Activated CD8-positive, alpha-beta memory T cell treated with anti-CD3 and anti-CD28 coated beads, Interleukin-2, amount 10 ng/mL, durations not matched to agents 7 days and 5 days (primary cell): ENCODE results near the gene ADPGK. TPM values are rescaled to one million over a fixed set of nuclear protein-coding genes. Genes with fewer than 3 reads are reported as not detected.
"Not testable (repeated sequence)": the region's sequence is repeated elsewhere in the genome, so short reads cannot be mapped to it uniquely, and the experiment has no call there.

Source experiments
- ATAC-seq: fragments of 150-1000 bp; cut with Tn5 transposase; one replicate; pipeline ENCODE4 v1.10.0; 2021; ENCODE audit warnings: moderate library complexity
- CTCF ChIA-PET: fragments of 350-600 bp; sonication (Branson Sonifier 250); formaldehyde crosslinking; loops from one replicate; lab custom pipeline; 2021; ENCODE audit warnings: antibody characterized with exemption; lab: Charles Lee
- DNase-seq: peaks from one replicate; pipeline ENCODE4 v3.0.0-alpha.2; 2020
- H3K27ac Mint-ChIP-seq: one replicate; pipeline ENCODE4 v1.8.0; 2021; ENCODE audit warnings: mild to moderate bottlenecking, mixed read lengths
- H3K27me3 Mint-ChIP-seq: one replicate; pipeline ENCODE4 v1.8.0; 2021; ENCODE audit warnings: mixed read lengths
- H3K36me3 Mint-ChIP-seq: one replicate; pipeline ENCODE4 v1.8.0; 2021; ENCODE audit warnings: mild to moderate bottlenecking, mixed read lengths
- H3K4me1 Mint-ChIP-seq: one replicate; pipeline ENCODE4 v1.8.0; 2021; ENCODE audit warnings: mixed read lengths
- H3K4me3 Mint-ChIP-seq: one replicate; pipeline ENCODE4 v1.8.0; 2021; ENCODE audit warnings: mild to moderate bottlenecking, moderate library complexity, mixed read lengths
- H3K9me3 Mint-ChIP-seq: one replicate; pipeline ENCODE4 v1.8.0; 2022; ENCODE audit warnings: low read depth, mixed read lengths
- total RNA-seq, 2 experiments: library from RNA; stranded (reverse); gene quantifications; one replicate each; pipeline ENCODE4 v1.2.3, GENCODE V29; 2021

ADPGK gene
- total RNA-seq, result 10 to 100 TPM; 67.8 to 76.5 TPM

GRCh38 chr15:72783640-72784455 is at the start of gene ADPGK:
Gene ADPGK (minus strand): TSS chr15:72783758. CDS start chr15:72783691, 67 bp downstream.
- ATAC-seq, result peak; percentile 82
- H3K4me1 Mint-ChIP-seq, result peaks cover 78% of the 10 kb centered on the region
- peak within 1 kb of the TSS; percentile 94 for H3K27ac Mint-ChIP-seq
- no peaks in the 10 kb centered on the region for H3K27me3 Mint-ChIP-seq
- peak; percentile 93 for DNase-seq
- H3K4me3 Mint-ChIP-seq, result peak within 1 kb of the TSS; percentile 93
- no peaks in the 10 kb centered on the region for H3K9me3 Mint-ChIP-seq
- peaks cover 32% of the 10 kb centered on the region for H3K36me3 Mint-ChIP-seq
- CTCF ChIA-PET, result interaction anchor here (0.7 to 5.4 kb wide), 7 partner anchors 10 to 300 kb away, joined by 3 to 34 read pairs (median 4); no protein-coding TSS in a partner anchor

GRCh38 chr15:72827226-72827625 is 43.7 kb upstream of the ADPGK start:
- H3K4me1 Mint-ChIP-seq, result no peaks in the 10 kb centered on the region
- CTCF ChIA-PET, result interaction anchor here (1.2 to 1.3 kb wide), 2 partner anchors 15 to 27 kb away, joined by 3 read pairs; no protein-coding TSS in a partner anchor

GRCh38 chr15:72826611-72827010 is 43.1 kb upstream of the ADPGK start:
- DNase-seq, result no peak
- Mint-ChIP-seq H3K4me3 (no peak overlapping the region), H3K27ac (no peak overlapping the region), H3K9me3 (no peaks in the 10 kb centered on the region), H3K36me3 (no peaks in the 10 kb centered on the region), H3K27me3 (peaks cover 24% of the 10 kb centered on the region), H3K4me1 (no peaks in the 10 kb centered on the region)
- ATAC-seq, result no peak
- CTCF ChIA-PET, result no interaction called here

More at GRCh38 chr15:72827226-72827625, 43.7 kb upstream of the ADPGK start:
- no peak overlapping the region for H3K27ac Mint-ChIP-seq
- DNase-seq (no peak), ATAC-seq (no peak)
- no peak overlapping the region for H3K4me3 Mint-ChIP-seq
- H3K9me3 Mint-ChIP-seq, result no peaks in the 10 kb centered on the region
- no peaks in the 10 kb centered on the region for H3K36me3 Mint-ChIP-seq
- H3K27me3 Mint-ChIP-seq, result peaks cover 29% of the 10 kb centered on the region

GRCh38 chr15:72825829-72826228 is 42.3 kb upstream of the ADPGK start:
- Mint-ChIP-seq H3K36me3 (no peaks in the 10 kb centered on the region), H3K4me3 (no peak overlapping the region), H3K9me3 (no peaks in the 10 kb centered on the region), H3K27ac (no peak overlapping the region), H3K27me3 (peaks cover 19% of the 10 kb centered on the region), H3K4me1 (no peaks in the 10 kb centered on the region)
- CTCF ChIA-PET, result no interaction called here
- DNase-seq (no peak), ATAC-seq (no peak)

- Mint-ChIP-seq H3K4me1 (no peaks in the 10 kb centered on the region), H3K9me3 (no peaks in the 10 kb centered on the region), H3K27me3 (peaks cover 16% of the 10 kb centered on the region), H3K36me3 (no peaks in the 10 kb centered on the region), H3K4me3 (no peak overlapping the region), H3K27ac (no peak overlapping the region)
- CTCF ChIA-PET, result no interaction called here
- DNase-seq (peak; percentile 8), ATAC-seq (no peak)
Observed at GRCh38 chr15:72824781-72825180, 41.2 kb upstream of the ADPGK start.

- Mint-ChIP-seq H3K27ac (no peak overlapping the region), H3K27me3 (peaks cover 18% of the 10 kb centered on the region)
Observed at GRCh38 chr15:72824112-72824511, 40.6 kb upstream of the ADPGK start.

GRCh38 chr15:72820278-72820677 is 36.7 kb upstream of the ADPGK start:
- peaks cover 27% of the 10 kb centered on the region for H3K27me3 Mint-ChIP-seq
- H3K4me3 Mint-ChIP-seq, result no peak overlapping the region
- no peaks in the 10 kb centered on the region for H3K4me1 Mint-ChIP-seq
- DNase-seq, result no peak
- ATAC-seq, result no peak
- CTCF ChIA-PET, result interaction anchor here (1.1 to 1.5 kb wide), 2 partner anchors 11 to 98 kb away, joined by 3 read pairs; no protein-coding TSS in a partner anchor
- H3K9me3 Mint-ChIP-seq, result no peaks in the 10 kb centered on the region
- no peak overlapping the region for H3K27ac Mint-ChIP-seq
- no peaks in the 10 kb centered on the region for H3K36me3 Mint-ChIP-seq

More at GRCh38 chr15:72824112-72824511, 40.6 kb upstream of the ADPGK start:
- DNase-seq (peak; percentile 35), ATAC-seq (no peak)
- Mint-ChIP-seq H3K9me3 (no peaks in the 10 kb centered on the region), H3K4me1 (no peaks in the 10 kb centered on the region), H3K4me3 (no peak overlapping the region), H3K36me3 (no peaks in the 10 kb centered on the region)
- CTCF ChIA-PET, result no interaction called here

- CTCF ChIA-PET, result no interaction called here
- H3K36me3 Mint-ChIP-seq, result no peaks in the 10 kb centered on the region
- H3K4me1 Mint-ChIP-seq, result no peaks in the 10 kb centered on the region
- H3K9me3 Mint-ChIP-seq, result no peaks in the 10 kb centered on the region
- ATAC-seq (no peak), DNase-seq (no peak)
- no peak overlapping the region for H3K4me3 Mint-ChIP-seq
- H3K27ac Mint-ChIP-seq, result no peak overlapping the region
- peaks cover 35% of the 10 kb centered on the region for H3K27me3 Mint-ChIP-seq
Observed at GRCh38 chr15:72818632-72819031, 35.1 kb upstream of the ADPGK start.

- Mint-ChIP-seq H3K4me3 (no peak overlapping the region), H3K27me3 (peaks cover 37% of the 10 kb centered on the region), H3K4me1 (peaks cover 12% of the 10 kb centered on the region), H3K27ac (no peak overlapping the region), H3K9me3 (no peaks in the 10 kb centered on the region), H3K36me3 (peaks cover 1% of the 10 kb centered on the region)
- ATAC-seq (no peak), DNase-seq (no peak)
- CTCF ChIA-PET, result no interaction called here
Observed at GRCh38 chr15:72813345-72814004, 29.9 kb upstream of the ADPGK start.

- H3K27me3 Mint-ChIP-seq, result peaks cover 22% of the 10 kb centered on the region
- CTCF ChIA-PET, result interaction anchor here (0.9 to 1.2 kb wide), 2 partner anchors 11 to 87 kb away, joined by 3 read pairs; no protein-coding TSS in a partner anchor
- no peak overlapping the region for H3K4me3 Mint-ChIP-seq
- H3K9me3 Mint-ChIP-seq, result no peaks in the 10 kb centered on the region
- peak overlapping the region; percentile 10 for H3K27ac Mint-ChIP-seq
- DNase-seq, result peak; percentile 68
- ATAC-seq, result peak; percentile 75
- peaks cover 15% of the 10 kb centered on the region for H3K4me1 Mint-ChIP-seq
- H3K36me3 Mint-ChIP-seq, result peaks cover 1% of the 10 kb centered on the region
Observed at GRCh38 chr15:72809329-72809728, 25.8 kb upstream of the ADPGK start.

- H3K4me3 Mint-ChIP-seq, ATAC-seq: not testable (repeated sequence)
Observed at GRCh38 chr15:72807346-72807745, 23.8 kb upstream of the ADPGK start.

GRCh38 chr15:72803006-72803405 is 19.4 kb upstream of the ADPGK start:
- Mint-ChIP-seq H3K27me3 (peaks cover 29% of the 10 kb centered on the region), H3K9me3 (no peaks in the 10 kb centered on the region), H3K36me3 (no peaks in the 10 kb centered on the region), H3K27ac (no peak overlapping the region), H3K4me3 (no peak overlapping the region), H3K4me1 (peaks cover 3% of the 10 kb centered on the region)
- DNase-seq (no peak), ATAC-seq (no peak)
- CTCF ChIA-PET, result no interaction called here

More at GRCh38 chr15:72807346-72807745, 23.8 kb upstream of the ADPGK start:
- DNase-seq, H3K36me3 Mint-ChIP-seq, CTCF ChIA-PET, H3K9me3 Mint-ChIP-seq, H3K27ac Mint-ChIP-seq: not testable (repeated sequence)
- H3K27me3 Mint-ChIP-seq, result peaks cover 28% of the 10 kb centered on the region
- peaks cover 15% of the 10 kb centered on the region for H3K4me1 Mint-ChIP-seq

GRCh38 chr15:72801590-72802325 is 18.2 kb upstream of the ADPGK start:
- ATAC-seq (no peak), DNase-seq (no peak)
- CTCF ChIA-PET, result no interaction called here
- no peak overlapping the region for H3K27ac Mint-ChIP-seq
- H3K36me3 Mint-ChIP-seq, result no peaks in the 10 kb centered on the region
- H3K9me3 Mint-ChIP-seq, result no peaks in the 10 kb centered on the region
- no peak overlapping the region for H3K4me3 Mint-ChIP-seq
- H3K4me1 Mint-ChIP-seq, result peaks cover 8% of the 10 kb centered on the region
- peaks cover 31% of the 10 kb centered on the region for H3K27me3 Mint-ChIP-seq
